ENCODE measurements around the gene HTT. TPM values are rescaled to one million over a fixed set of nuclear protein-coding genes. Genes with fewer than 3 reads are reported as not detected.

HTT gene
- polyA plus RNA-seq (ENCODE audit: insufficient read length in 4 of 4), result 10 to 100 TPM; 28.6 to 41.3 (median 33.3) TPM

DNA sequence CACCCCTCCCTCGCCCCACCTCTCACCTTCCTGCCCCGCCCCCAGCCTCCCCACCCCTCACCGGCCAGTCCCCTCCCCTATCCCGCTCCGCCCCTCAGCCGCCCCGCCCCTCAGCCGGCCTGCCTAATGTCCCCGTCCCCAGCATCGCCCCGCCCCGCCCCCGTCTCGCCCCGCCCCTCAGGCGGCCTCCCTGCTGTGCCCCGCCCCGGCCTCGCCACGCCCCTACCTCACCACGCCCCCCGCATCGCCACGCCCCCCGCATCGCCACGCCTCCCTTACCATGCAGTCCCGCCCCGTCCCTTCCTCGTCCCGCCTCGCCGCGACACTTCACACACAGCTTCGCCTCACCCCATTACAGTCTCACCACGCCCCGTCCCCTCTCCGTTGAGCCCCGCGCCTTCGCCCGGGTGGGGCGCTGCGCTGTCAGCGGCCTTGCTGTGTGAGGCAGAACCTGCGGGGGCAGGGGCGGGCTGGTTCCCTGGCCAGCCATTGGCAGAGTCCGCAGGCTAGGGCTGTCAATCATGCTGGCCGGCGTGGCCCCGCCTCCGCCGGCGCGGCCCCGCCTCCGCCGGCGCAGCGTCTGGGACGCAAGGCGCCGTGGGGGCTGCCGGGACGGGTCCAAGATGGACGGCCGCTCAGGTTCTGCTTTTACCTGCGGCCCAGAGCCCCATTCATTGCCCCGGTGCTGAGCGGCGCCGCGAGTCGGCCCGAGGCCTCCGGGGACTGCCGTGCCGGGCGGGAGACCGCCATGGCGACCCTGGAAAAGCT lies at the start of gene HTT, which contains the start of gene HTT-AS:
TSS of gene HTT (plus strand) at position 604 of the 768 bp plus-strand sequence. CDS start at position 749, 145 bp downstream.
TSS of gene HTT-AS (minus strand) at position 461 of the 768 bp plus-strand sequence.
- peak; percentile 89 to 96 (median 93) for DNase-seq (ENCODE audit: low read depth in 4 of 4, low spot score in 2 of 4)

DNA sequence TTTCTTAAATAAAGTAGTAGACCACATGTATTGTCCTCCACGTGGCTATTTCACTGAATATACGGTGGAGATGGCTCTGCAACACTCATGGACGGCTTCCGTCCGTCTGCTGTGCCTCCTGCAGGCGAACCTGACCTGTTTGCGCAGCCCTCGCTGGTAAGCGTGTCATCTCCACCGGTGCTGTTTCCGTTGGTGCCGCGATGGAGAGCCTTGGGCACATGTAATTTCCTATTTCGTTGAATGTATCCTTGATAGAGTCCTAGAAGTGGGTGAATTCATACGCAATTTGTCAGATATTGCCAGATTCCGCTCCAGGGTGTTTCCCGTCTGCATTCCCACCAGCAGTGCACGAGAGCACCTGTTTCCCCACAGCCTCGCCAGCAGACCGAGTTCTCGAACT lies 48.6 kb upstream of the HTT start:
- DNase-seq (ENCODE audit: low read depth in 4 of 4, low spot score in 2 of 4), result no peak

GRCh38 chr4:3026540-3026939 lies 47.9 kb upstream of the HTT start:
- no peak for DNase-seq (ENCODE audit: low read depth in 4 of 4, low spot score in 2 of 4)

GRCh38 chr4:3029464-3029863 lies 45.0 kb upstream of the HTT start:
- DNase-seq (ENCODE audit: low read depth in 4 of 4, low spot score in 2 of 4), result no peak

GRCh38 chr4:3030566-3031356 lies 43.7 kb upstream of the HTT start:
- DNase-seq (ENCODE audit: low read depth in 4 of 4, low spot score in 2 of 4), result no peak

- DNase-seq (ENCODE audit: low read depth in 4 of 4, low spot score in 2 of 4), result no peak
Observed at GRCh38 chr4:3031357-3032082, 43.0 kb upstream of the HTT start.

GRCh38 chr4:3034231-3034630 lies 40.2 kb upstream of the HTT start:
- no peak for DNase-seq (ENCODE audit: low read depth in 4 of 4, low spot score in 2 of 4)

DNA sequence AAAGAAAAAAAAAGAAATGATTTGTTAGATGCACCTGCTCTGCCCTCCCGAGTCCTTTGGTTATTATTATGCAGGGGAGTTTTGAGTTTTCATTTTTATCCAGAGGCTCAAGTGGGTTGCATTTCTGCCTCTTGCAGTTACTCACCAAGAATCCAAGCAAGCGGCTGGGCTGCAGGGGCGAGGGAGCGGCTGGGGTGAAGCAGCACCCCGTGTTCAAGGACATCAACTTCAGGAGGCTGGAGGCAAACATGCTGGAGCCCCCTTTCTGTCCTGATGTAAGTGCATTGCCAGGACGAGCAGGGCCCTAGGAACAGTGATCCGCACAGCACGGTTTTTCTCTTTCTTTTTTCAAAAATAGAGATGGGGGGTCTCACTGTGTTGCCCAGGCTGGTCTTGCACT lies 39.2 kb upstream of the HTT start:
- no peak for DNase-seq (ENCODE audit: low read depth in 4 of 4, low spot score in 2 of 4)

- no peak for DNase-seq (ENCODE audit: low read depth in 4 of 4, low spot score in 2 of 4)
Observed at GRCh38 chr4:3035674-3036073, 38.8 kb upstream of the HTT start.

DNA sequence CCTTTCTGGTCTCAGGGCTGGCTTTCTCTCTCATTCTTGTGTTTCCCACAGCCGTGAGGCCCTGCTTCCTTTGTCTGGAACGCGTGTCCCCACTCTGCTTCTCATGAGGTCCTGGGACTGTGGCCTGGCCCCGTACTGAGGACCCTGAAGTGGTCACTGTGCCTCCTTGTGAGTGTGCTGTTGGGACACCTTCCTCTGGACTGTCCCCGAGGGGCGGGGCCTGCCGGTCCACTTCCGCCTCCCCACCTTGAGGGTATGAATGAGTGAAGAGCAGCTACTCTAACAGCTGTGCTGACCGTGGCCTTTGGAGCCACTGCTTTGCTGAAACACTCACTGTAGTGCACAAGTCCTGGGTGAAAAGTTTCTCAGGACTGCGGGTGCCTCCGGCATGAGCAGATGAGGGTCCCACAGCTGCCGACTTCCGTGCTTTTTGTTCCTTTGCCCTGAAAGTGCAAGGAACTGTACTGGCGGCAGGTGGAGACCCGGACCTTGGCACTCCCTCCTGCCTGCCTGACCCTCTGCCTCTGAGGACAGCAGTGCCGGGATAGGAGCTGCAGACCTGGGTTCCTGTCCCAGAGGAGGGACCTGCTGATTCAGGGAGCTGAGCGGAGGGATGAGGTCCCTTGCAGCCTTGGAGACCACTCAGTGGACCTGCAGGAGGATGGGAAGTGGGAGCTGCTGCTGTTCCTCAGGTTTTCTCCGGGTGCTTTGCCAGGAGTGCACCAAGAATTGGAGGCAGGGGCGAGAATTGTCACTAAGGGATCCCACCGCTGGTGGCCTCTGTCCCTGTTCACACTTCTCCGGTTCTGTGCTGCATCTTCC lies 38.1 kb upstream of the HTT start:
- no peak for DNase-seq (ENCODE audit: low read depth in 4 of 4, low spot score in 2 of 4)

- DNase-seq (ENCODE audit: low read depth in 4 of 4, low spot score in 2 of 4), result no peak
Observed at GRCh38 chr4:3037957-3038461, 36.5 kb upstream of the HTT start.

- no peak for DNase-seq (ENCODE audit: low read depth in 4 of 4, low spot score in 2 of 4)
Observed at GRCh38 chr4:3039706-3040366, 34.6 kb upstream of the HTT start.

- no peak for DNase-seq (ENCODE audit: low read depth in 4 of 4, low spot score in 2 of 4)
Observed at GRCh38 chr4:3040452-3041191, 33.9 kb upstream of the HTT start.

GRCh38 chr4:3041192-3042142 lies 33.0 kb upstream of the HTT start:
- DNase-seq (ENCODE audit: low read depth in 4 of 4, low spot score in 2 of 4), result peak in 1 of 4 donors; percentile 7

DNA sequence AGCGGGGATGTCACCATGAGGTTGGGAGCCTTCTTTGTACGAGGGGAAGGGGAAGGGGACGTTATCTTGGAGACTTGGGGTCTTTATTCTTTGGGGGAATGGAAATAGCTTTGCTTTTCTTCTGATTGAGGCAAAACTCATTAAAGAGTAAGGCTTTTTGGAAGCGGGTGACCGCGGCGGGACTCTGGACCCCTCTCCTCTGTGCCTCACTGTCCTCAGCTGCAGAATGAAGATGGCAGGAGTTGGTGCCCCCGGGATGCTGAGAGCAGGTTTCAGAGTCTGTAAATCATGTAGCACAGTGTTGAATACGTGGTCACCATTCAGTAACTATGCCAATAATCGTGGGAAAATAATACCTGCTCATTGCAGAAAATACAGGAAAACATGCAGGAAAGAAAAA lies 32.3 kb upstream of the HTT start:
- no peak for DNase-seq (ENCODE audit: low read depth in 4 of 4, low spot score in 2 of 4)

GRCh38 chr4:3043282-3044020 lies 31.0 kb upstream of the HTT start:
- DNase-seq (ENCODE audit: low read depth in 4 of 4, low spot score in 2 of 4), result no peak
